Right lobe of liver (tissue), 4 donors: Measurements from ENCODE around the gene RNF223.

Source experiments
- CTCF ChIP-seq, 4 donors: fragments of 200-600 bp in 3 of 4; fragments of 450-650 bp in 1 of 4; IDR thresholded peaks; one replicate each; pipeline versions ENCODE4 v1.5.1 to v1.8.0; 2016 to 2022; ENCODE audit warnings: antibody characterized with exemption in 4 of 4, mild to moderate bottlenecking in 2 of 4
- POLR2A ChIP-seq: fragments of 450-650 bp; IDR thresholded peaks from one replicate; pipeline ENCODE4 v1.6.1; 2017; ENCODE audit warnings: antibody characterized with exemption, mild to moderate bottlenecking
- donor health status: DM: no; HTN: no; CAD: no.
- donor health status: DM: no; HTN: no; CAD: no.
- donor health status: DM: no; HTN: yes; CAD: no.

GRCh38 chr1:1043411-1043810 lies 30.7 kb downstream of the RNF223 start:
- TF ChIP-seq CTCF (IDR thresholded peaks at IDR 0.05) (no peak), POLR2A (no peak)
